Lower lobe of right lung (tissue), 2 donors: ENCODE data around the gene KIAA0513. TPM values are rescaled to one million over a fixed set of nuclear protein-coding genes. Genes with fewer than 3 reads are reported as not detected.

Experiments used
- ATAC-seq, 2 donors: fragments of 200-7000 bp; cut with Tn5 transposase; one replicate each; pipeline ENCODE4 v1.9.1; 2020 to 2022; ENCODE audit warnings: mild to moderate bottlenecking in 2 of 2, moderate library complexity in 2 of 2
- DNase-seq: peaks from one replicate; pipeline ENCODE4 v3.0.0-alpha.2; 2020
- H3K27ac ChIP-seq: fragments of 200-600 bp; one replicate; pipeline ENCODE4 v1.8.0; 2022
- H3K27me3 ChIP-seq: fragments of 200-600 bp; one replicate; pipeline ENCODE4 v1.8.0; 2022; ENCODE audit warnings: low read depth
- H3K36me3 ChIP-seq: fragments of 200-600 bp; one replicate; pipeline ENCODE4 v1.8.0; 2022; ENCODE audit warnings: mild to moderate bottlenecking
- H3K4me1 ChIP-seq: fragments of 200-600 bp; one replicate; pipeline ENCODE4 v1.8.0; 2022
- H3K4me3 ChIP-seq: fragments of 200-600 bp; one replicate; pipeline ENCODE4 v1.8.0; 2022; ENCODE audit warnings: mild to moderate bottlenecking
- H3K9me3 ChIP-seq: fragments of 200-600 bp; one replicate; pipeline ENCODE4 v1.8.0; 2022
- intact Hi-C: fragments of 100-400 bp; cut with DNase I; formaldehyde crosslinking; loops from one replicate; pipeline ENCODE4 v1.11.0; 2022
- total RNA-seq: library from RNA; stranded (reverse); fragmentation: NEBNext Ultra II Directional; extraction: Animal tissue kit (Norgen Biotek cat#: 25700); gene quantifications from one replicate; pipeline ENCODE4 v1.2.1, GENCODE V29; 2021
- TF ChIP-seq, protein P1 (sequence below): fragments of 200-600 bp; IDR thresholded peaks from one replicate; pipeline ENCODE4 v1.8.0; 2022; ENCODE audit warnings: antibody characterized with exemption, mild to moderate bottlenecking
- donor health status: DM: no; HTN: yes; CAD: no; lungs with severe emphysema.

The KIAA0513 gene
- total RNA-seq, 1 donor from 2014 or later = 31.1 TPM

DNA sequence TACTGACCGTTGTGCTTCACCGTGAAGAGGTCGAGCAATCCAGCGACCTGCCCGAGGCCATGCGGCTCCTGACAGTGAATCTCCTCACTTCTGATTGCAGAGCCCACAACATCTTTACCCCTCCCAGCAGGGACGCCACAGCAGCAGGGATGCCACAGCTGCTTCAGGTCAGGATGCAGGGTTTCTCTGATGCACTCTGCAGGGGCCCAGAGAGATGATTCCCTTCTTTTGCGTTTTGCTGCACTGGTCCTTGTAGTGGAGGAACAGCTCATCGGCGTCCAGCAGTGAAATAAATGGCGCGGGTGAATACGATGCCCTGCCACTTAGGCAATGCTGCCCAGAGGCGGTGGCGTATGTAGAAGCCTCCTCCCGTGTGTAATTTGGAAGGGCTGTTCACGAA, 5.6 kb downstream of the KIAA0513 start:
- ATAC-seq (no peak), DNase-seq (no peak)
- Histone ChIP-seq H3K4me3 (no peak overlapping the region), H3K9me3 (no peaks in the 10 kb centered on the region), H3K27ac (no peak overlapping the region), H3K4me1 (peaks cover 31% of the 10 kb centered on the region), H3K36me3 (peaks cover 16% of the 10 kb centered on the region), H3K27me3 (no peaks in the 10 kb centered on the region)
- TF ChIP-seq, protein P1, sequence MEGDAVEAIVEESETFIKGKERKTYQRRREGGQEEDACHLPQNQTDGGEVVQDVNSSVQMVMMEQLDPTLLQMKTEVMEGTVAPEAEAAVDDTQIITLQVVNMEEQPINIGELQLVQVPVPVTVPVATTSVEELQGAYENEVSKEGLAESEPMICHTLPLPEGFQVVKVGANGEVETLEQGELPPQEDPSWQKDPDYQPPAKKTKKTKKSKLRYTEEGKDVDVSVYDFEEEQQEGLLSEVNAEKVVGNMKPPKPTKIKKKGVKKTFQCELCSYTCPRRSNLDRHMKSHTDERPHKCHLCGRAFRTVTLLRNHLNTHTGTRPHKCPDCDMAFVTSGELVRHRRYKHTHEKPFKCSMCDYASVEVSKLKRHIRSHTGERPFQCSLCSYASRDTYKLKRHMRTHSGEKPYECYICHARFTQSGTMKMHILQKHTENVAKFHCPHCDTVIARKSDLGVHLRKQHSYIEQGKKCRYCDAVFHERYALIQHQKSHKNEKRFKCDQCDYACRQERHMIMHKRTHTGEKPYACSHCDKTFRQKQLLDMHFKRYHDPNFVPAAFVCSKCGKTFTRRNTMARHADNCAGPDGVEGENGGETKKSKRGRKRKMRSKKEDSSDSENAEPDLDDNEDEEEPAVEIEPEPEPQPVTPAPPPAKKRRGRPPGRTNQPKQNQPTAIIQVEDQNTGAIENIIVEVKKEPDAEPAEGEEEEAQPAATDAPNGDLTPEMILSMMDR = no peak
- intact Hi-C loops = no loop called here

DNA sequence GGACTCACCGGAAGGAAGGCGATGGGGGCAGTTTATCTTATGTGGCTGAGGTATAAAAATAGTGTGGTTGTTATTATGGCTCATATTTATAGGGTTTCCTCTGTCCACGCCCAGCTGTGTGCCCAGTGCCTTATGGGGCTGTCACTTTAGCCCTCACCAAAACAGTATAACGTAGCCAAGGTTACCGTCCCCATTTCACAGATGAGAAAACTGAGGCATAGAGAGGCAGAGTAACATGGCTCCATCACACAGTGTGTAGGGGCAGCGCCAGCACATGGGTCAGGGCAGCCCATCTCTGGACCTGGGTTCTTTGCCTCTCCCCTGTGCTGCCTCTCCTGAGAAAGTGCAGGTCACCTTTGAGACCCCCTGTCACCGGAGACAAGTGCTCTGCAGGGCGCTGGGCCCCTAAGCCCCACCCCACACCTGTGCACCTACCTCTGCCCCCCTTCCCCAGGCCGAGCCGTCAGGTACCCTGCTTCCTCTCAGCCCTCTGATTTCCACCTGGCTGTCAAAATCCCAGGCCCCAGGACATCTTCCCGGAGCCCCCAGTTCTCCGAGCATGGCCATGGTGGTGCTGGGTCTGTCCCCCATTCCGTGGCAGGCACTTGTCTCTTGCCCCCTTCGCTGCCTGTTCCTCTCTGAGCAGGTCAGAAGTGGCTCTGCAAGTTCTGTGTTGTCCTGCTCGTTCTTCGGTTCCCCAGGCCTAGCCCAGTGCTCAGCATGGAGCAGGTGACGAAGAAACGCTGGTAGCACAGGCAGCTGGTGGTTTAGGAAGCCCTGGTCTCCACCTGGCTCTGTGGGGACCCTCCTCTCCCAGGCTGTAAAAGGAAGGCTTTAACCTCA, 7.2 kb downstream of the KIAA0513 start:
- Histone ChIP-seq H3K9me3 (no peaks in the 10 kb centered on the region), H3K4me3 (no peak overlapping the region), H3K27ac (no peak overlapping the region), H3K4me1 (peaks cover 14% of the 10 kb centered on the region), H3K27me3 (no peaks in the 10 kb centered on the region), H3K36me3 (peaks cover 16% of the 10 kb centered on the region)
- DNase-seq (no peak), ATAC-seq (no peak)
- intact Hi-C loops = no loop called here
- TF ChIP-seq, protein P1 = no peak

DNA sequence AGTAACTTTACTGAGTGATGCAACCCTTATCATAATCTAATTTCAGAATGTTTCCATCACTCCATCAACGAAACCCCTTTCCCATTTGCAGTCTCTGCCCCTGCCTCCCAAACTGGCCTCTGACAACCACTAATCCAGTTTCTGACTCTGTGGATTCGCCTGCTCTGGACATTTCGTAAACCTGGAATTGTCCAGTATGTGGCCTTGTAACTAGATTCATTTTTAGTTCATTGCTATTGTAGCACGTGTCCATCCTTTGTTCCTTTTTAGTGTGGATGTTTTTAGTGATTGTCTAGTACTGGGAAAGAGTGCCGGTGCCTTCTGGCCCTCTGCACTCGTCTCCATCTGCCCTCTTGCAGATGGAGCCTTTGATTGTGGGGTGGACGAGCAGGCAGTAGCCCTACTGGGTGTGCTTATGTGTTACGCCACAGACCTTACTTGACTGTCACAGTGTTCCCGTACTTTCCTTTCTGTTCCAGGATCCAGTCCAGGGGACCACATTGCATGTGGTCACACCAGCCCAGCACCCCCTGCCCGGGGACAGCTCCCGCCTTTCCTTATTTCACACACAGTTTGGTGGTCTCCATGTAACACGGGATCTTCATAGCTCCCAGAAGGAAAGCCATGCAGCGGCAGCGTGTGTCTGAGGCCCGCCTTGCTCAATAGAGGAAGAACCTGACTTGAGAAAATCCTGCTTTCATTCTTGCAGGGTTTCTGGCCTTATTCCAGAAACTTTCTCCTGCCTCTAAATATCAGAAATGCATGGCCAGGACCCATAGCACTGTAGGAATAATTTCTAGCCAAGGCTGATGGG, 8.8 kb downstream of the KIAA0513 start:
- Histone ChIP-seq H3K36me3 (peaks cover 16% of the 10 kb centered on the region), H3K27me3 (no peaks in the 10 kb centered on the region), H3K9me3 (no peaks in the 10 kb centered on the region), H3K4me1 (peaks cover 14% of the 10 kb centered on the region), H3K4me3 (no peak overlapping the region), H3K27ac (no peak overlapping the region)
- ATAC-seq (no peak), DNase-seq (no peak)
- intact Hi-C loops = no loop called here
- TF ChIP-seq, protein P1 = no peak

DNA sequence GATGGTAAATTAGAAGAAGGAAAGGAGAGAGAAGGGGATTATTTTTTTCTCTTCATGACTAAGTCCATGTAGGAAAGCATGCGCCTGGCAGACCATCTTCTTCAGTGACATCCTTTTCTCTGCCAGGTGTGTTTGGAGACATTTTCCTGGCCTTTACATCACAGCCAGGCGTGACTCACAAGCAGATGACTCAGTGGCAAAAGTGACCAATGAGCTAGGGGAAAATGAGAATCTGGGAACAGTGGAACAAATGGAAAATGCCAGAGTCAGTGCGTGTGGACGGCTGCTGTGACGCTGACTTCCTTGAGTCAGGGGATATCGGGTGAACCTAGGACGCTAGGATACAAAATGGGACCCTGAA, 9.4 kb downstream of the KIAA0513 start:
- H3K4me1 ChIP-seq = peaks cover 14% of the 10 kb centered on the region
- TF ChIP-seq, protein P1 = no peak
- H3K36me3 ChIP-seq = peaks cover 10% of the 10 kb centered on the region
- H3K27me3 ChIP-seq = no peaks in the 10 kb centered on the region
- no peak overlapping the region for H3K4me3 ChIP-seq
- no peaks in the 10 kb centered on the region for H3K9me3 ChIP-seq
- intact Hi-C loops = no loop called here
- no peak overlapping the region for H3K27ac ChIP-seq
- DNase-seq (no peak), ATAC-seq (no peak)

DNA sequence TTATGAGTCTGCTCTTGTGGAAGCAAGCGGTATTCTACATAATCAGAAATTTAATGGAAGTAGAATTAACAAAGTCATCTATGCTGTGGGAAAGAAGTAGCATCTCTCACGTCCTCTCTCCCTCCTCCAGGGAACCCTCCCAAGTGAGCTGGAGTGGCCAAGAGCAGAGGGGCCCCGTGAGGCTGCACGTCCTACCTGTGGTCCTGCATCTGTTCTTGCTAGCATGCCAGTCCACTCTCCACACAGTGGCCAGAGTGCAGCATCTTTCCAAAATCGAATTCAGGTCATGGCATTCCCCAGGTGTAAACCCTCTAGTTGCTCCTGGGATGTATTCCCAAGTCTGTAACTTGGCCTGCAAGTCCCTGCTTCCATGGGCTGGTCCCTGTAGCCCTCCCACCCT, 10.1 kb downstream of the KIAA0513 start:
- Histone ChIP-seq H3K4me3 (no peak overlapping the region), H3K27me3 (no peaks in the 10 kb centered on the region), H3K4me1 (peaks cover 14% of the 10 kb centered on the region), H3K27ac (no peak overlapping the region), H3K9me3 (no peaks in the 10 kb centered on the region), H3K36me3 (peaks cover 5% of the 10 kb centered on the region)
- ATAC-seq (no peak), DNase-seq (no peak)
- TF ChIP-seq, protein P1 = no peak
- intact Hi-C loops = no loop called here
